Activated CD4-positive, alpha-beta T cell treated with anti-CD3 and anti-CD28 coated beads, Interleukin-2, amount 50 U/mL, for 24 hours (primary cell): Measurements from ENCODE around the gene CPD.
A peak's percentile ranks its signal among the peaks of the same experiment; 100 is the strongest.

ENCODE experiments used
- DNase-seq, 2 donors: peaks; one replicate each; pipeline ENCODE4 v3.0.0-alpha.2; 2020; ENCODE audit warnings: low read depth in 1 of 2, low spot score in 1 of 2

CPD gene

GRCh38 chr17:30352240-30352814 lies 26.4 kb upstream of the CPD start:
- no peak for DNase-seq

GRCh38 chr17:30354701-30355100 lies 24.0 kb upstream of the CPD start:
- DNase-seq, result no peak

GRCh38 chr17:30357476-30357875 lies 21.3 kb upstream of the CPD start:
- no peak for DNase-seq

- no peak for DNase-seq
Observed at GRCh38 chr17:30358055-30358760, 20.5 kb upstream of the CPD start.

- DNase-seq, result no peak
Observed at GRCh38 chr17:30360086-30360808, 18.5 kb upstream of the CPD start.

GRCh38 chr17:30361766-30362279 lies 16.9 kb upstream of the CPD start:
- no peak for DNase-seq

- peak; percentile 48 to 92 for DNase-seq
Observed at GRCh38 chr17:30363715-30364202, 15.0 kb upstream of the CPD start.

- DNase-seq, result no peak
Observed at GRCh38 chr17:30366536-30366935, 12.2 kb upstream of the CPD start.

GRCh38 chr17:30368912-30369720 lies 9.6 kb upstream of the CPD start:
- DNase-seq, result no peak

- no peak for DNase-seq
Observed at GRCh38 chr17:30369995-30370394, 8.7 kb upstream of the CPD start.

GRCh38 chr17:30372755-30373154 lies 6.0 kb upstream of the CPD start:
- DNase-seq, result peak in 1 of 2 donors; percentile 46

GRCh38 chr17:30375661-30376060 lies 3.1 kb upstream of the CPD start:
- no peak for DNase-seq

- peak in 1 of 2 donors; percentile 32 for DNase-seq
Observed at GRCh38 chr17:30376621-30377452, 1.9 kb upstream of the CPD start.

GRCh38 chr17:30377574-30378240 lies 1.0 kb upstream of the CPD start:
- DNase-seq, result no peak

GRCh38 chr17:30378241-30378824 lies 394 bp upstream of the CPD start:
- peak; percentile 35 to 39 for DNase-seq

- no peak for DNase-seq
Observed at GRCh38 chr17:30379303-30379902, 676 bp downstream of the CPD start.

GRCh38 chr17:30379903-30380381 lies 1.2 kb downstream of the CPD start:
- DNase-seq, result no peak

- DNase-seq, result no peak
Observed at GRCh38 chr17:30380643-30381339, 2.1 kb downstream of the CPD start.
